Measurements from ENCODE around the gene ISOC1. TPM values are rescaled to one million over a fixed set of nuclear protein-coding genes. Genes with fewer than 3 reads are reported as not detected.

The ISOC1 gene
- total RNA-seq, 1 donor from 2014 or later: 7.4 TPM

- H3K9me3 Mint-ChIP-seq (ENCODE audit: low read depth): no peaks in the 10 kb centered on the region
- no peak overlapping the region for H3K27ac Mint-ChIP-seq (ENCODE audit: unreplicated experiment)
- no peak for TF ChIP-seq CTCF (IDR thresholded peaks at IDR 0.05)
- no peaks in the 10 kb centered on the region for H3K36me3 Mint-ChIP-seq (ENCODE audit: low read depth)
- H3K27me3 Mint-ChIP-seq (ENCODE audit: low read depth): no peaks in the 10 kb centered on the region
- no peaks in the 10 kb centered on the region for H3K4me1 Mint-ChIP-seq (ENCODE audit: low read depth)
- no peak for DNase-seq (ENCODE audit: low spot score)
- no peak overlapping the region for H3K4me3 Mint-ChIP-seq (ENCODE audit: unreplicated experiment)
Measured at GRCh38 chr5:129115680-129116079, 21.1 kb downstream of the ISOC1 start.

GRCh38 chr5:129116797-129117196, 22.2 kb downstream of the ISOC1 start:
- no peak overlapping the region for H3K4me3 Mint-ChIP-seq (ENCODE audit: unreplicated experiment)
- TF ChIP-seq CTCF (IDR thresholded peaks at IDR 0.05): no peak
- H3K36me3 Mint-ChIP-seq (ENCODE audit: low read depth): no peaks in the 10 kb centered on the region
- no peak overlapping the region for H3K27ac Mint-ChIP-seq (ENCODE audit: unreplicated experiment)
- no peaks in the 10 kb centered on the region for H3K9me3 Mint-ChIP-seq (ENCODE audit: low read depth)
- no peak for DNase-seq (ENCODE audit: low spot score)
- H3K4me1 Mint-ChIP-seq (ENCODE audit: low read depth): no peaks in the 10 kb centered on the region
- no peaks in the 10 kb centered on the region for H3K27me3 Mint-ChIP-seq (ENCODE audit: low read depth)

GRCh38 chr5:129118405-129118804, 23.9 kb downstream of the ISOC1 start:
- TF ChIP-seq CTCF (IDR thresholded peaks at IDR 0.05): no peak
- Mint-ChIP-seq H3K27ac (ENCODE audit: unreplicated experiment) (no peak overlapping the region), H3K9me3 (ENCODE audit: low read depth) (no peaks in the 10 kb centered on the region), H3K27me3 (ENCODE audit: low read depth) (no peaks in the 10 kb centered on the region), H3K4me3 (ENCODE audit: unreplicated experiment) (no peak overlapping the region), H3K4me1 (ENCODE audit: low read depth) (no peaks in the 10 kb centered on the region), H3K36me3 (ENCODE audit: low read depth) (no peaks in the 10 kb centered on the region)
- no peak for DNase-seq (ENCODE audit: low spot score)

- Mint-ChIP-seq H3K4me1 (ENCODE audit: low read depth) (no peaks in the 10 kb centered on the region), H3K27ac (ENCODE audit: unreplicated experiment) (no peak overlapping the region), H3K27me3 (ENCODE audit: low read depth) (no peaks in the 10 kb centered on the region), H3K4me3 (ENCODE audit: unreplicated experiment) (no peak overlapping the region), H3K36me3 (ENCODE audit: low read depth) (no peaks in the 10 kb centered on the region), H3K9me3 (ENCODE audit: low read depth) (no peaks in the 10 kb centered on the region)
- no peak for DNase-seq (ENCODE audit: low spot score)
- no peak for TF ChIP-seq CTCF (IDR thresholded peaks at IDR 0.05)
Measured at GRCh38 chr5:129118826-129119225, 24.3 kb downstream of the ISOC1 start.

- no peak for DNase-seq (ENCODE audit: low spot score)
- no peaks in the 10 kb centered on the region for H3K27me3 Mint-ChIP-seq (ENCODE audit: low read depth)
- H3K9me3 Mint-ChIP-seq (ENCODE audit: low read depth): no peaks in the 10 kb centered on the region
- no peak overlapping the region for H3K4me3 Mint-ChIP-seq (ENCODE audit: unreplicated experiment)
- no peaks in the 10 kb centered on the region for H3K36me3 Mint-ChIP-seq (ENCODE audit: low read depth)
- no peak for TF ChIP-seq CTCF (IDR thresholded peaks at IDR 0.05)
- H3K27ac Mint-ChIP-seq (ENCODE audit: unreplicated experiment): no peak overlapping the region
- H3K4me1 Mint-ChIP-seq (ENCODE audit: low read depth): no peaks in the 10 kb centered on the region
Measured at GRCh38 chr5:129120158-129120581, 25.6 kb downstream of the ISOC1 start.

Measured in chondrocyte (in vitro differentiated cells).